Stimulated activated naive CD4-positive, alpha-beta T cell treated with Interleukin-2 at 50 U/mL for 16 hours (primary cell): Measurements from ENCODE around the gene B9D2.
A peak's percentile ranks its signal among the peaks of the same experiment; 100 is the strongest.

Experiments used
- DNase-seq: peaks from one replicate; lab custom pipeline; 2025; lab: John Stamatoyannopoulos, UW

The B9D2 gene

DNA sequence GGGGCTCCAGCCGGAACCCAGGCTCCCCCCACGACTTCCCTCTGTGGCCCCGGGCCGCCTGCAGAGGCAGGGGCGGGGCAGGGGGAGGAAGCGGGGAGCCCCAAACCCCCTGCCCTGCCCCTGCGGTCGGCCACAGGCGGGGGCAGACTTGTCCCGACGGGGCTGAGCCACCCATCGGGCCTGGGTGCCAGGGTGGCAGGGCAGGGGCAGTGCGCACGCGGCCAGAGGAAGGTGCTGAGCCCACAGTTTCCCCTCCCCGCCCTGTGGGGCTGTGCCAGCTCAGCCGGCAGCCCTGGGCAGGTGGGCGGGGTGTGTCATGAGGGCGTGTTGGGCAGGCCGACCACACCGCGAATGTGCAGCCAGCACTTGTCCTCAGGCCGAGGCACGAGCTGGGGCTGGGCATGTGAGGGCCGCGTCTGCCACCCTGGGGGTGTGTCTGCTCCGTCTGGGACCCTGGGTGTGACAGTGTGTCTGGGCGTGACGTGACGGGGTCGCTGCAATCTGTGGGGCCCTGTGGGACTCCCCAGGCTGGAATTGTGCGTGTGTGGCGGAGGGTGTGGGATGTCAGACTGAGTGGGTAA is 36.3 kb downstream of the B9D2 start:
- peak; percentile 88 for DNase-seq

DNA sequence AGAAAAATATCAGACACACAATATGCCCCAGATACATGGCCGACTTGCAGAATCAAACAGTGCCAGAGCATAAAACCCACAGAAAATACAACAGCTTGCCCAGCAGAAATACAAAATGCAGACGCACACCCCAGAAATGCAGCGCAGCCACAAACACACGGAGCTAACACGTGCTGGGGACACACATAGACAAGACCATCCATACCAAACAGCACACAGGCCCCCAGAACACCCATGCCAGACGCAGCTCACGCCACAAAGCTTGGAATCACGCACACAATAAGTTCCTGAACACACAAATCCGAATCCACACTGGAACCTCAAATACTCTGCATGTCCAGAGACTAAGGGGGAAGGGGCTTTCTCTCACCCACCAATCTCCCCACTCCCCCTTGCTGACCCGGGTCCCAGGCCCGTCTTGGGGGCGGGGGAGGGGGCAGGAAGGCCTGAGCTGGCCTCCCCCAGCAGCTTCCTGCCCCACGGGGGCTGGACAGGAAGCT is 36.8 kb downstream of the B9D2 start:
- no peak for DNase-seq

GRCh38 chr19:41325947-41326706 is 37.8 kb downstream of the B9D2 start:
- DNase-seq = no peak

DNA sequence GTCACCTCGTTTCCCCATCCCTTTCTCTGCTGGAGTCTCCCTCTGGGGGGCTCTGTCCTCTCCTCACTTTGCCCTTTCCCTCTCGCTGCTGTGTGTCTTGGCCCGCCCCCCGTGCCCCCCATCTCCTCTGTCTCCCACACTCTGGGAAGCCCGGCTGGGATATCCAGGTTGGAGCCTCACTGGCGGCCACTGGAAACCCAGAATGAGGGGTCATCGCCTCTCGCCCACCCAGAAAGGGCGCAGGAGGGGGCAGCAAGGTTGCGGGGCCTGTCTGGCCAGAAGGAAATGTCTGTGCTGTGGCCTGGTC is 38.4 kb downstream of the B9D2 start:
- DNase-seq = no peak

- no peak for DNase-seq
These were observed 38.9 kb downstream of the B9D2 start for GRCh38 chr19:41324921-41325639.

DNA sequence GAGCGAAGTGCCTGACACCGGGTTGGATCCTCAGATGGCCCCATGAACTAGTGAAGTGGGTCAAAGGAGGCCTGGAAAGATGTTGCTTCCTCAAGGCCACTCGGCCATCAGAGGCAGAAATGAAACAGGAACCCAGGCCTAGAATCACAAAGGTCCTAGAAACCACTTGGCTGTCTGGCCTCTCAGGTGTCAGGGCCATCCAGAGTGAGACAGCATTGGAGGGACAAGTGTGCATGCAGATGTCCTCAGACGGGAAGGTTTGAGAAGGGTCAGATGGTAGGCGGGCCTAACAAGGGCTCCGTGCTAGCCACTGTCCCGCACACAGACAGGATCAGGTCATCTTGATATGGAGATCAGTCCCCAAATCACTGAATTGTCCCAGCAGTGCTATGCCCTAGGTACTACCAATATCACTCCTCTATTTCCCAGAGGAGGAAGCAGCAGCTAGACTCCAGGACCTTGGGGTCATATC is 39.7 kb downstream of the B9D2 start:
- DNase-seq = no peak

DNA sequence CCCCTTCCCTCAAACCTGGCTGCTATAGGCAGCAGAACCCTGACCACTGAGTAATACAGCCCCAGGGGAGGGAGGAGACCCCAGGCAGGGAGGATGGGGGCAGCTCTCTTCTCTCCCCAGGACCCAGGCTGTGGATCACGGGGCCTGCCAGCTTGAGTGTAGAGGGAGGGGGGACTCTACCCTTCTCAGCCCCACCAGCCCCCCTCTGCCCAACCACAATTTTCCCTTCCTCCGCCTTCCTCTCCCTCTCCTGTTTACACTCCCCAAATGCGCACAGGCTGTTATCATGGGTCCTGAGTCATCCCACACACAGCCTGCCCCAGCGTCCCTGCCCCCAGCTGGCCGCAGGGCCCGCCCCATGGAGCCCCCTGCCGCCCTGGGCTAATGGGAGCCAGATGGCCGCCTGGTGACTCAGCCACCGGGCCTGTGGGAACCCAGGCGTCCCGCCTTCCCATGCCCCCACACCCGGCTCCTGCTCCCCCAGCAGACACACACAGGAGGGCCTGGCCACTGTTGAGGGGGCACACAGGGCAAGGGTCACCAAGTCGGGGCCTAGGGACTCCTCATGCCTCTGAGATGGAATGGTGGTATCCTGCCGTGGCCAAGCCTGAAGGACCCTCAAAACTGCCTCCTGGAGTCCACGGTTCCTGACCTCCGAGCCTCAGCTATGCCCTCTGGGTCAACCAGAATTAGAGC is 40.4 kb downstream of the B9D2 start:
- no peak for DNase-seq

DNA sequence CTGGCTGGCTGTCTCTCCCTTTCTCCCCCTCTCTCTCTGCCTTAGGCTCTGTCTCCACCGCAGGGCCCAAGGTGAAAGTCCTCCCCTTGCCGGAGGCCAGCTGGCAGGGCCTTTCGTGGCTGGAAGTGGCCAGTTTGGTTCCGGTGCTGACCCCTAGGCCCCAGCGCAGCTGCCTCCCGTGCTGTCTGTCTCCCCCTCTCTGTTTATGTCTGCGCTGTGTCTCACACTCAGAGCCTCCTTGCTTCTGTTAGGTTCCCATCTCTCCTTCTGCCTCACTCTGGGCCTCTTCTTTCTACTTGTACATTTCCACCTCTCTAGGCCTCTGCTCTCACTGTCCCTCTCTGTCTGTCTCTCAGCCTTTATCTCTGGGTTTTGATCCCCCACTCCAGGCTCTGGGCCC is 40.9 kb downstream of the B9D2 start:
- no peak for DNase-seq

DNA sequence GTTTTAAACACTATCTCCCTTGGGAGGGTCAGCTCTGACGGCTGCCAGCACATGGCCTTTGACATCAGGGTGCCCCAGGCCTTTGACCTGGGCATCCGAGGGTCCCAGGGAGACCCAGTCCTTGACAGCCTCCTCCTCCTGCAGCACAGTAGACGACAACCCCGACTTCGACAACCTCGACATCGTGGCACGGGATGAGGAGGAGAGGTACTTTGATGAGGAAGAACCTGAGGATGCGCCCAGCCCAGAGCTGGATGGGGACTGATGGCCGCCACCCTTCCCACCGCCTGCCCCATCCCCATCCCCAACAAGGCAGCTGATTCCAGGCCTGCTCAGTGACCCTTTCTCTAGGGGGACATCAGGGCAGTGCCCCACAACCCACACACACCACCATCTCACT is 41.5 kb downstream of the B9D2 start:
- DNase-seq = no peak

GRCh38 chr19:41321600-41322270 is 42.2 kb downstream of the B9D2 start:
- no peak for DNase-seq

GRCh38 chr19:41321204-41321599 is 42.7 kb downstream of the B9D2 start:
- no peak for DNase-seq

DNA sequence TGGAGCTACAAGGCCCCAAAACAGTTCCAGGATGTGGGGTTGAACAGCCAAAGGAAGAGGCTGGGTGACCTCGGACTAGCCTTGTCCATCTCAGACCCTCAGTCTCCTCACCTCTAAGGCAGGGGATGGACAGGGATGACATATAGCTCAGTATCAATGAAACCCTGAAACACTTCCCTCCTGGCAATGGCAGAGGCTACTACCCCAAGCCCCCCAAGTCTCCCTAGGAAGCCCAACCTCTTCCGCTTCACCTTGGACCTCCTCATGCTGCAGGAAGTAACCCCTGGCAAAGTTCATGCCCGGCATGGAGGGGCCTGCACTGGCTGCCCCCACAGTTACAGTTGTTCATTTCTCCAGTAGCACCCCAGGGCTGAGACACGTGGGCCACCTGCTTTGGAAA is 43.4 kb downstream of the B9D2 start:
- no peak for DNase-seq

DNA sequence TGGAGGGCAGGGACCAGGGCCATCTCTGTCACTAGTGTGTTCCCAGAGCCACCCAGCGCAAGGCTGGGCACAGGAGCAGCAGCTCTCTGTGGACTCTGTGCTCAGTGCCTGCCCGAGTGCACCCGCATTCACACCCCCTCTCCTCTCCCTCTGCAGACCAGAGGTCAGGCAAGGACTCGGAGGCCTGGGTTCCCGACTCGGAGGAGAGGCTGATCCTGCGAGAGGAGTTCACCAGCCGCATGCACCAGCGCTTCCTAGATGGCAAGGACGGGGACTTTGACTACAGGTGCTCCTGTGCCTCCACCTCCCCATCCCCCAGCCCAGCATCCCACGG is 43.8 kb downstream of the B9D2 start:
- DNase-seq = no peak

DNA sequence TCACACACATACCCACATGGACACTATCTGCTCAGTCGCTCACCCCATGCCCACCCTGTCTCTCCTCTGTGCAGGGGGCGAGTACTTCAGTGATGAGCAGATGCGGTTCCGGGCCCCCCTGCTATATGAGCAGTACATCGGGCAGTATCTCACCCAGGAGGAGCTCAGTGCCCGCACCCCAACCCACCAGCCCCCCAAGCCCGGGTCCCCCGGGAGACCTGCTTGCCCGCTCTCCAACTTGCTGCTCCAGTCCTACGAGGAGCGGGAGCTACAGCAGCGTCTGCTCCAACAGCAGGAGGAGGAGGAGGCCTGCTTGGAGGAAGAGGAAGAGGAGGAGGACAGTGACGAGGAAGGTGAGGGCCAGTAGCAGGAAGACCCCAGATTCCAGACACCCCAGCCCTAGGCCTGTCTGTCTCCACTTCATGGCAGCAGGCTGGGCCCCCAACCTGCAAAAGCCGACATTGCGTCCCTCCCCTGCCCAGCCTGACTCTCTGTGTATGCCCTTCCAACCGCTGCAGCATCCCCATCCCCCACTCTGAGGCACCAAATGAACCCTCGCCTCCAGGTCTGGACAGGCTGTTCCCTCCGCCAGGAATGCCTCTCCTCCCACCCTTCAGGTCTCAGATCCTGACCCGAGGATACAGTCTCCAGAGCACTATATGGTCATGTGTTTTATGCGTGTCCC is 44.3 kb downstream of the B9D2 start:
- no peak for DNase-seq

DNA sequence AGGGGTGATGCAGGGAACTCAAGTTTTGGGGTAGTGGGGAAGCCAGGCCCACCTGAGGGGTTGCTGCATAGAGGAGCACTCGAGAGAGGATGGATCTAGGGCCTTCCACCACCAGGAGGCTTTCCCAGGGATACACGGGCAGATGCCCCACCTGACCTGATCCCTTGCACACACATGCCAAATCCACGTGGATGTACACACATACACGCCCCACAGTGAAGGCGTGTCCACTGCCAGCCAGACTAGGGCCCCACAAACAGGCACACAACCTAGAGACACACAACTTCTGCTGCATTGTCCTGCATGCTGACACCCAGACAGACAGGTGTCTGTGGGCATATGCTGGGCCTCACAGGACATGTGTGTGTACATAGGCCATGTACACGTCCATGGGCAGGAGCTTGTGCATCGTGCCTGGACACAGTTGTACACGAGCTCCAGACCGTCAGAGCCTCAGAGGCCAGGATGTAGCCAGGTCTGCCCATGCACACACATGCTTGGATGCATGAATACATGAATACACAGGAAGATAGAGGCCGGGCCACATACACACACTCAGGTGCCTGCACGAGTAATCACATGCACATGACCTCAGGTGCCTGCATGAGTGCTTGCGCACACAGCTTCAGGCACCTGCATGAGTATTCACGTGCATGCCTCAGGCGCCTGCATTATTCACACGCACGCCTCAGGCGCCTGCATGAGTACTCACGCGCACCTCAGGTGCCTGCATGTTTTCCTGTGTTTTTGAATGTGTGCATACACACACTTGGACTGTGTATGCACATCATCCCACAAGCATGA is 45.1 kb downstream of the B9D2 start:
- no peak for DNase-seq

- DNase-seq = no peak
These were observed 47.5 kb downstream of the B9D2 start for GRCh38 chr19:41316306-41316920.

DNA sequence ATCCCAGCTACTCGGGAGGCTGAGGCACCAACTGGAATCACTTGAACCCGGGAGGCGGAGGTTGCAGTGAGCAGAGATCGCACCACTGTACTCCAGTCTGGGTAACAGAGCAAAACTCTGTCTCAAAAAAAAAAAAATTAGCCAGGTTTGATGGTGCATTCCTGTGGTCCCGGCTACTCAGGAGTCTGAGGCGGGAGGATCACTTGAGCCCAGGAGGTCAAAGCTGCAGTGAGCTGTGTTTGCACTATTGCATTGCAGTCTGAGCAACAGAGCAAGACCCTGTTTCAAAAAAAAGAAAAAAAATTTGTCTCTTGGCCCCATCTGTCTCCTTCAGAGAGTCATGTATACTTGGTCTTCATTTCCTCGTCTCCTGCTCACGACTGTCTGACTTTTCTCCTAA is 52.3 kb downstream of the B9D2 start:
- no peak for DNase-seq

GRCh38 chr19:41311072-41311471 is 52.9 kb downstream of the B9D2 start:
- no peak for DNase-seq

DNA sequence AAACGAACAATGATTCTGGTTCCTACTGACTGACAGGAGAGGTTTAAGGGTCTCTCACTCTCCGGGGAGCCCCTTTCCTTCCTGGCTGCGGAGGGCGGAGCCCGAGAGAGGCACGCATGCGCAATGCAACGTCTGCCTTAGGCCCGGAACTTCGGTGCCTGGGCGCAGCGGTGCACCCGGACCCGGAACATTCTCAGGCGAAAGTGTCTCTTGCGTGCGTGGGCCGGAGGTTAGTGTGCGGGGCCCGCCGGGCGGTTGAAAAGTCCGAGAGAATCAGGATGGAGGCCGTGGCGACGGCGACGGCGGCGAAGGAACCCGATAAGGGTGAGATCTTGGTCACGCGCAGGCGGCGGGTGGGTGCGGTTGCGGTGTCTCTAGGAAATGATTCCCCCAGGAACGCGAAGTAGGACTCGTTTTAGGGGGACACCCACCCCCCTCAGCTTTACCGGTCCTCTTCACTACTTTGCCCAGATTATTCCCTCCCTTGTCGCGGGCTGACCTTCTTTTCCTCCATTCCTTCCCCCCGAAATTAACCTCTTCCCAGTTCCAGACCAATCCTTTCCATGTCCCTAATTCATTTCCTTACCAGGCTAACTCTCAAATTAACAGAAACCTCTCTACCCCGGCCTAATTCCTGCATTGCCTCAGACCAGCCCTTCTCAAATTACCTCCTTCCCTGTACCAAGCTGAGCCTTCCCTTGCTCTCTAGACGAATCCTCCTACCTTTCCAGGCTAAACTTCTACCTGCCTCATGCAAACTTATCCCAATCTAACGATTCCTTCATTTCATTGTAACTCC is 53.7 kb downstream of the B9D2 start, which contains the start of gene CCDC97:
TSS of gene CCDC97 (plus strand) at position 140 of the 799 bp plus-strand sequence. CDS start at position 279, 139 bp downstream.
- DNase-seq = peak; percentile 83
